ENCODE data around the gene WNT2B.

Gene WNT2B

GRCh38 chr1:112527266-112528010 is 18.7 kb downstream of the WNT2B start:
- no peak for DNase-seq (ENCODE audit: low read depth)

DNA sequence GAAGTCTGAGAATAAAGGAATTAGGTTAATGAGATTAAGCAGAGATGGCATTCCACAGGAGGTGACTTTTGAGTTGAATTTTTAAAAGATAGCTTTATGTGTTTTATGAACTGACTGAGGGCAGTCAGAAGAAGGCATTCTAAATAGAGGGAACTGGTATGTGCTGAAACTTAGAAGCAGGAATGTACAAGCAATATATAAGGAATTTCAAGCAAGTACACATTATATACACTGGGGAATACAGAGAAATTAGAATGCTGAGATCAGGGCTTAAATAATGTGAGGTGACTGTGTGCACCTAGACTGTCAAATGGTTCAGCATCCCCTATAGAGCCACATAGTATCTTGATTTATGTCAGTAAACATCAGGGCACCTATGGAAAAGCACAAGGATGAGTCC is 19.3 kb downstream of the WNT2B start:
- no peak for DNase-seq (ENCODE audit: low read depth)

DNA sequence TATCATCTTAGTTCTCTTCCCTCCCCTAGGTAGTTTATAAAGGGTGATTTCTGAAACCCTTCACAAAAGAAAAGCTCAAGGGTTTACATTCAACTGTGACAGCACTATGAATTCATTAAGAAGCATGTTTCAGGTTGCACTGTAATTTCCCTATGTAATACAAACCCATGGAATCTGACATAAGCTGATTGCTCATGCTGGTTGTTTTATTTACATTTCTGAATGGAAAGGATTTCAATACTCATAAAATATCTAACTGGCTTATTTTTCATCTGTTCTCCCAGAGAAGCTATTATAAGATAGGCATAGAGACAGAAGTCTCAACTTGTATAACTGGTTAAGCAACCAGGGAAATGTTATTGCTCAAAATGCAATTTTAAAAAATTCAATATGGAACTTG is 20.5 kb downstream of the WNT2B start:
- no peak for DNase-seq (ENCODE audit: low read depth)

- DNase-seq (ENCODE audit: low read depth), result no peak
Observed at GRCh38 chr1:112530832-112531231, 22.1 kb downstream of the WNT2B start.

DNA sequence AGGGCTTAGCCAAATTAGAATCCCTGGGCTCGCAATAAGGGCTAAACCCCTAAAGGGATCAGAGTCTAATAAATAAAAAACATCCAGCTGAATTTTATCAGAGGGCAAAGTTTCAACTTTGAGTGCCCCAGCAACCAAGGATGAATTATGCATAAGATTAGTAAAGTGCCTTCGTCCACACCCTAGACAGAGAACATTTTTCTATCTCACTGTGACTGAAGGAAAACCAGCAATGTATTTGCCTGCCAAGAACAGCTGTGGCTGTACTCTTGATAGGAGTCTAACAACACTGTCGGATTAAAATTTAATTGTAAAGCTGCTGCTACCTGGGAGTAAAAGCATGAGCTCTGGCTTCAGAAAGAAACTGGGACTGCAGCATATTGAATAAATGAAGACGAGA is 23.3 kb downstream of the WNT2B start:
- no peak for DNase-seq (ENCODE audit: low read depth)

GRCh38 chr1:112533029-112533428 is 24.3 kb downstream of the WNT2B start:
- DNase-seq (ENCODE audit: low read depth), result no peak

DNA sequence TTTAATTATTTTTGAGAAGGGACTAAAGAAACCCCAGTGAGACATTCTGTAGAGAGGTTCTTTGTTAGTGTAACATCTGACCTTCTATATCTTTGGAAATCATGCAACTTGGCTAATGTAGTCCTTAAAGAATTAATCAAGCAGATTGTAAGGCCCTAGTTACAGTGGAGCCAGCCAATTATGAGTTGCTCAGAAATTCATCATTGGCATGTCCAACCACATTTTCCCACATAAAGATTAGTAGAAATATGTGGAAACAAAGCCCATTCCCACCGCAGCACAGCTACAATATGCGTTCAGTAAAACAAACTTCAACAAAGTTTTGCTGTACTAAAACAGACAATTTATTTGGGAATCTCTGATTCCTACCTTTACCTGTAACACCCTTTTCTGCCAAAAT is 27.8 kb downstream of the WNT2B start:
- no peak for DNase-seq (ENCODE audit: low read depth)

GRCh38 chr1:112537456-112537855 is 28.7 kb downstream of the WNT2B start:
- no peak for DNase-seq (ENCODE audit: low read depth)

- no peak for DNase-seq (ENCODE audit: low read depth)
Observed at GRCh38 chr1:112538883-112539282, 30.1 kb downstream of the WNT2B start.

DNA sequence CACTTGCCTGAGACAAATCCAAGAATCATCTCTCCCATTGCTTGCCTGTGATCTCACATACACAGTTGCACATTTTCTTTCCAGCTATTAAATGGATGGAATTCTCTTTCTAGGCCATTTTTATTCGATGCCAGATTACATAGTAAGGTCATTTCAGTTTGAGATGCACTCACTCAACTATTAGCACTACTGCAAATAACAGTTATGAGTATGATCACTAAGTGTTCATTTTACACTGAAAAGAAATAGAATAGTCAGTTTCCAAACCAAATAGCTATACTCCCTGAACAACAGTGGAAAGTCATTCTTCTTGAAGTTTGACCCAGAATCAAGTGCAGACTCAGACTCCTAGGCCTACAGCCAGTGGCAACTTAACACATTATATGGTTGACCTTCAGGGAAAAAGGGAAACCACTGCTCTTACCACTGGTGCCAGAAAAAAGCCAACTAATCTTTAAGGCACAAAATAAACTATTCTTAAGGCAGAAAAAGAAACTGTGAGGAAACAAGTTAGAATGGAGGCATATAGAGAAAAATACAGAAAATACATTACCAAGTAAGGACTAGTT is 31.5 kb downstream of the WNT2B start:
- no peak for DNase-seq (ENCODE audit: low read depth)

GRCh38 chr1:112541299-112541698 is 32.5 kb downstream of the WNT2B start:
- DNase-seq (ENCODE audit: low read depth), result no peak

GRCh38 chr1:112542206-112542973 is 33.6 kb downstream of the WNT2B start:
- DNase-seq (ENCODE audit: low read depth), result no peak

DNA sequence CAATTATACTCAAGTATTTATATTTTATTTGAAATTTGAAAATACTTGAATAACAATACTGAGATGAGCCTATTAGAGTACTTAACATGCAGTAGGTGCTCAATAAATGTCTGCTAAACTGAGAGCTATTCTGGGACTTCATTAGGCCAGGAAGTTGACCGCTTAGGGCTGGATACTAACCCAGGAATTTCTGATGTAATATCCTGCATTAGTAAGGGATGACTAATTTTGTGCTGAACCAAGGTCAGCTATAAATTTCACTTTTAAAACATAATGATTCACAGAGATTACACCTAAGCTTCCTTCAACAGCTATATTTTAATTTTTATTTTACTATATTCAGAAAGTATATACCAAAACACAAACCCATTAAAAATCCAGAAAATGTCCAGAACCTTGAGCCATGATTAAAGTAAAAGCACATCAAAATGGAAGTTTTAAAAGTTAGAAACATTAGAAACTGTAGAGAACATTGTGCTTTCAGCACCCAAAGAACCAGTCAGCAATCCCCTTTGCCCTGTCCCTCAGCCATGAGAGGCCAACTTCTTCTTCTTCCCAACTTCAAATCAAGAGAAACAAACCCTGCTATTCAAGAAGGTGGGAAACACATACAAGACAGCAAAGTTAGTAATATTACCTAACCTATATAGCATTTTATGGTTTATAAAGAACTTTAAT is 35.4 kb downstream of the WNT2B start:
- DNase-seq (ENCODE audit: low read depth), result no peak

- DNase-seq (ENCODE audit: low read depth), result no peak
Observed at GRCh38 chr1:112544751-112545150, 36.0 kb downstream of the WNT2B start.

GRCh38 chr1:112546076-112546475 is 37.3 kb downstream of the WNT2B start:
- DNase-seq (ENCODE audit: low read depth), result no peak

- no peak for DNase-seq (ENCODE audit: low read depth)
Observed at GRCh38 chr1:112548547-112548946, 39.8 kb downstream of the WNT2B start.

DNA sequence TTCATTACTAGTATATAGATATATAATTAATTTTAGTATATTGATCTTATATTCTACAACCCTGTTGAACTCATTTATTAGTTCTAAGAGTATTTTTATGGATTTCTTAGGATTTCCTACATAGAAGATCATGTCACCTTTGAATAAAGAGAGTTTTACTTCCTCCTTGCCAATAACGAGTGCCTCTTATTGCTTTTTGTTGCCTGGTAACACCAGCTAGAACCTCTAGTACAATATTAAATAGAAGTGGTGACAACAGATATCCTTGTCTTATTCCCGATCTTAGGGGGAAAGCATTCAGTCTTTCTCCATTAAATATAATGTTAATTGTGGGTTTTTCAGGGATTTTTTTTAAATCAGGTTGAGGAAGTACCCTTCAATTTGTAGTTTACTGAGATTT is 40.8 kb downstream of the WNT2B start:
- DNase-seq (ENCODE audit: low read depth), result no peak

GRCh38 chr1:112554411-112554810 is 45.6 kb downstream of the WNT2B start:
- DNase-seq (ENCODE audit: low read depth), result no peak

DNA sequence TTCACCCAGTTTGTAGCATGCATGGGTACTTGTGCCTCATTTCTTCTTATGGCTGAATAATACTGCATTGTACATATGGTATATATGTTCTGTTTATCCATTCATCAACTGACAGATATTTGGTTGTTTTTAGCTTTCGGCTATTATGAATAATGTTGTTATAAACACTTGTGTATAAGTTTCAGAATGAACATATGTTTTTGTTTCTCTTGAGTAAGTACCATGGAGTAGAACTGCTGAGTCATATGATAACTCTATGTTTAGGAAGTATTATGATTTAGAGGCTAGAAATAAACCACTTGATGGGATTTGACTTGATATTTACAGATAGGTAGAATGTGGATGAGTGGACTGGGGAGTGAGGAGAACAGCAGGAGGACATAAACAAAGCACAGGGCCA is 48.6 kb downstream of the WNT2B start:
- DNase-seq (ENCODE audit: low read depth), result no peak

DNA sequence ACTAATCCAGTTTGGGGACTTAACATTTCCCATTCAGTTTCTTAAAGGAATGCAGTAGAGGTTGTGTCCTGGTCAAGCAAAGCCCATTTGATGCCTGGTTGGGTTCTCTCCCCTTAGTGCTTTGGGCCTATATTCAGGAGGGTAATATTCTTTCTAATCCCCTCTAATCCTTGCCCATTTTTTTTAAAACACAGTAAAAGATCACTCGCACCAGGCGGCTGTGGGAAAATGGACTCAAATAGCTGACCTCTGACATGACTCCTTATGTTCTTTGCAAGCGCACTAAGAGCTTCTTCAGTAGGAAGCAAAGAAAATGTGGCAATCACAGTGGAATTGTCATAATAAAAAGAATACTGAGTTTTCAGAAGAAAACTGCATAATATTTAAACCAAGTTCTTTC is 49.9 kb downstream of the WNT2B start:
- DNase-seq (ENCODE audit: low read depth), result no peak

DNA sequence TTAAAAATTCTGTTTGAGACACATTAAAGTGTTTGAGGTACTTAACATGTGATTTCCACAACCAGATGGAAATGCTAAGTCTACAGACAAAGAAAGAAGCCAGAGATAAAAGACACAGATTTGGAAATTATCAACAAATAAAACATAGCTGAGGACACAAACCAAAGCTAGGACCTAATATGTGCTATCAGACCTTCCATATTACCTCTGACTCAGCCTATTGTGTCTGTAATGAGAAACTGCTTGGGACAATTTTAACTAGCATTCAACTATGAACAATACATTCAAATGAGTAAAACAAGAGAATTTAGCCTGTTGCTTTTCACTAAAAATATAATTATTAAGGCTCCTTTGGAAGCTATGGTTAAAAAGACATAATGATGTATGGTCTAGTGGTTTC is 54.6 kb downstream of the WNT2B start:
- no peak for DNase-seq (ENCODE audit: low read depth)

GRCh38 chr1:112564081-112564480 is 55.3 kb downstream of the WNT2B start:
- no peak for DNase-seq (ENCODE audit: low read depth)

DNA sequence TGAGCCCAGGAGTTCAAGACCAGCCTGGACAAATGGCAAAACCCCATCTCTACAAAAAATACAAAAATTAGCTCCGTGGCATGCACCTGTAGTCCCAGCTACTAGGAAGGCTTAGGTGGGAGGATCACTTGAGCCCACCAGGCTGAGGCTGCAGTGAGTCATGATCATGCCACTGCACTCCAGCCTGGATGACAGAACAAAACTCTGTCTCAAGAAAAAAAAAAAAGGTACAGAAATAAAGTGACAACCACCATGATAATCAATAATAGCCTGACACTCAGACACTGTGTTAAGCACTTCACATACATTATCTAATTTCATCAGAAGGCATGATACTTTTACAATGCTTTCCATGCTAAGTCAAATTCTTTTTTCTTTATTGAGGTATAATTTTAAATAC is 57.0 kb downstream of the WNT2B start:
- no peak for DNase-seq (ENCODE audit: low read depth)

All from activated T-helper 1 cell treated with Interleukin-2 at 50 U/mL for 16 hours (primary cell).